Spleen (tissue), 11 donors: ENCODE results near the gene SEMA3G. TPM values are rescaled to one million over a fixed set of nuclear protein-coding genes. Genes with fewer than 3 reads are reported as not detected.

Source experiments
- DNase-seq: peaks from one replicate; pipeline ENCODE4 v3.0.0-alpha.2; 2020
- H3K27ac ChIP-seq, 8 donors: fragments of 200-600 bp; sonication (generic) in 7 of 8; 1 replicate in 4 of 8; 2 replicates in 4 of 8; pipeline versions ENCODE4 v1.5.0 to v1.8.0; 2016 to 2021; ENCODE audit warnings: inconsistent platforms in 4 of 8, mild to moderate bottlenecking in 4 of 8, moderate library complexity in 1 of 8
- H3K27me3 ChIP-seq, 7 donors: fragments of 200-600 bp; sonication (generic) in 6 of 7; replicated peaks in 1 of 7; 1 replicate in 4 of 7; 2 replicates in 3 of 7; pipeline versions ENCODE4 v1.5.0 to v1.8.0; 2016 to 2021; ENCODE audit warnings: inconsistent platforms in 3 of 7, mild to moderate bottlenecking in 1 of 7
- H3K36me3 ChIP-seq, 6 donors: fragments of 200-600 bp; sonication (generic) in 5 of 6; 1 replicate in 4 of 6; 2 replicates in 2 of 6; pipeline versions ENCODE4 v1.5.0 to v1.8.0; 2016 to 2021; ENCODE audit warnings: inconsistent platforms in 2 of 6
- H3K4me1 ChIP-seq, 6 donors: fragments of 200-600 bp; sonication (generic) in 5 of 6; 1 replicate in 3 of 6; 2 replicates in 3 of 6; pipeline versions ENCODE4 v1.5.0 to v1.8.0; 2016 to 2021; ENCODE audit warnings: inconsistent platforms in 3 of 6
- H3K4me3 ChIP-seq, 8 donors: fragments of 200-600 bp; sonication (generic) in 7 of 8; 1 replicate in 4 of 8; 2 replicates in 4 of 8; pipeline versions ENCODE4 v1.5.0 to v1.8.0; 2016 to 2021; ENCODE audit warnings: inconsistent platforms in 4 of 8, mild to moderate bottlenecking in 4 of 8, moderate library complexity in 2 of 8
- H3K9me3 ChIP-seq, 8 donors: fragments of 200-600 bp; sonication (generic) in 7 of 8; 1 replicate in 4 of 8; 2 replicates in 4 of 8; pipeline versions ENCODE4 v1.5.0 to v1.8.0; 2016 to 2021; ENCODE audit warnings: inconsistent platforms in 4 of 8
- CTCF ChIP-seq, 11 experiments: fragments of 200-600 bp in 7 of 11; fragments of 450-650 bp in 4 of 11; sonication (generic) in 4 of 11; IDR thresholded peaks in 8 of 11; conservative IDR thresholded peaks in 3 of 11; 1 replicate in 7 of 11; 2 replicates in 4 of 11; pipeline versions ENCODE4 v1.4.0 to v1.8.0; 2016 to 2021; ENCODE audit warnings: antibody characterized with exemption in 11 of 11, inconsistent platforms in 4 of 11, mild to moderate bottlenecking in 1 of 11
- POLR2A ChIP-seq, 3 donors: fragments of 450-650 bp; IDR thresholded peaks; one replicate each; pipeline ENCODE4 v1.5.1; 2017; ENCODE audit warnings: antibody characterized with exemption in 3 of 3, mild to moderate bottlenecking in 1 of 3
- POLR2AphosphoS5 ChIP-seq, 3 donors: sonication (generic); formaldehyde crosslinking; IDR thresholded peaks; one replicate each; pipeline ENCODE4 v1.5.1; 2017; ENCODE audit warnings: antibody characterized with exemption in 3 of 3
- WGBS, 5 donors: extraction: QIAGEN DNeasy Blood & Tissue Kit in 3 of 5; methylation state at CpG; one replicate each; pipeline versions ENCODE4 v1.1.5 to v1.1.7; 2013 to 2018; 5-methylcytosine and 5-hydroxymethylcytosine counted together
- intact Hi-C: fragments of 100-400 bp; cut with DNase I; formaldehyde crosslinking; loops from one replicate; pipeline ENCODE4 v1.15.0; 2023; ENCODE audit warnings: low total_unique reads
- polyA plus RNA-seq, 3 donors: library from polyadenylated mRNA; stranded (reverse); fragments of 200-250 nt; gene quantifications; one replicate each; pipeline ENCODE4 v1.2.1, GENCODE V29; 2013
- total RNA-seq, 7 donors: library from RNA; depleted of rRNA in 3 of 7; stranded (reverse); fragments of >200 nt in 3 of 7; fragmentation: NEBNext Ultra II Directional in 4 of 7; extraction: Animal tissue kit (Norgen Biotek cat#: 25700) in 4 of 7; gene quantifications; one replicate each; pipeline versions ENCODE4 v1.1.0 to v1.2.1, GENCODE V29; 2016 to 2021
- donor health status: healthy with polysubstance abuse.
- donor health status: DM: no; HTN: no; CAD: no; lungs with moderate emphysema.
- donor health status: DM: no; HTN: no; CAD: no.
- donor health status: Bipolar disorder and iron deficiency.
- donor health status: healthy.
- donor health status: DM: no; HTN: no; CAD: no.
- donor health status: DM: yes; HTN: yes; CAD: no.

Gene SEMA3G
- total and polyA plus RNA-seq, 10 donors = 1.0 to 20.2 (median 9.5) TPM

- no peak overlapping the region for H3K4me3 ChIP-seq
- H3K9me3 ChIP-seq = no peaks in the 10 kb centered on the region
- intact Hi-C loops = no loop called here
- no peak for DNase-seq
- H3K27ac ChIP-seq = no peak overlapping the region
- H3K36me3 ChIP-seq = peaks cover 0 to 99% (median 89%) of the 10 kb centered on the region in 6 donors
- 92 to 95% (median 95%) methylated on average over 7 of the region's 7 CpGs for WGBS, 5 donors
- H3K27me3 ChIP-seq = no peaks in the 10 kb centered on the region
- TF ChIP-seq POLR2A (IDR thresholded peaks at IDR 0.05) (no peak), POLR2AphosphoS5 (IDR thresholded peaks at IDR 0.05) (no peak), CTCF (IDR thresholded peaks at IDR 0.05 in 8 of 11, conservative IDR thresholded peaks at IDR 0.05 in 3 of 11) (no peak)
- peaks cover 0 to 40% (median 6%) of the 10 kb centered on the region in 6 donors for H3K4me1 ChIP-seq
Measured at GRCh38 chr3:52479037-52479876, 34.4 kb upstream of the SEMA3G start.

GRCh38 chr3:52477796-52478095 lies 32.8 kb upstream of the SEMA3G start:
- intact Hi-C loops = no loop called here
- 81 to 93% (median 90%) methylated on average over 5 to 6 of the region's 6 CpGs for WGBS, 5 donors
- no peak for DNase-seq

DNA sequence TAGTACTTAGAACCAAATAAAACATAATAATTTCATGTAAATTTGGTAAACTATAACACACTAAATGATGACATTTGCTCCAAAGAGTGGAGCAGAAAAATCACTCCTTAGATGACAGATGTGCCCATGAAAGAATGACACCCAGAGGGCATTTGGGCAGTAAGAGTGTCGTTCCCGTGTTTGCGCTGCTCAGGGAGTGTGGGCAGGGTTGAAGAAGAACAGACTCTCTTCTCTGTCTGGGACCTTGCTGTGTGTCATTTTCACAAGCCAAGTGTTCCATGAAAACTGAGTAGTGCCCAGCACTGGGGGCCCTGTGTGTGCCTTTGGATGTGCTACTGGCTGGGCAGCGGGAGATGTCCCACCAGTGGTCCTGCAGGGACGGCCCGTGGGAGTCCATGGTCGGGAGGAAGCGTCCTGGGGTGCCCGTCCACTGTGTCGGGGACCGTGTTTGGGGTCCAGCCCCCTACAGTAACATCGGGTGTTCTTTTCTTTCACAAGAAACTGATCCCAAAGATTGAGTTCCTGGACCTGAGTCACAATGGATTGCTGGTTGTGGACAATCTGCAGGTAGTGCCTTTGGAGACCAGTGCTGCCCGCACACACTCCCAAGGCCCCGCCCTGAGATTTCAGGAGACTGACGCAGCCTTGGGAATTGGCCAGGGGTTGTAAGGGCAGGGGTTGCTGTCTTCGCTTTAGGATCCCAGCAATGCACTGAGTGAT lies 32.3 kb upstream of the SEMA3G start:
- intact Hi-C loops = no loop called here
- no peak for TF ChIP-seq CTCF (IDR thresholded peaks at IDR 0.05 in 8 of 11, conservative IDR thresholded peaks at IDR 0.05 in 3 of 11)
- no peak for TF ChIP-seq POLR2A (IDR thresholded peaks at IDR 0.05)
- no peak for TF ChIP-seq POLR2AphosphoS5 (IDR thresholded peaks at IDR 0.05)
- Histone ChIP-seq H3K4me3 (no peak overlapping the region), H3K27ac (no peak overlapping the region), H3K36me3 (peaks cover 0 to 100% (median 97%) of the 10 kb centered on the region in 6 donors), H3K4me1 (peaks cover 0 to 32% (median 4%) of the 10 kb centered on the region in 6 donors), H3K9me3 (no peaks in the 10 kb centered on the region), H3K27me3 (no peaks in the 10 kb centered on the region)
- no peak for DNase-seq
- WGBS, 5 donors = 94 to 97% (median 95%) methylated on average over 15 to 16 of the region's 16 CpGs

More at GRCh38 chr3:52477796-52478095, 32.8 kb upstream of the SEMA3G start:
- Histone ChIP-seq H3K9me3 (no peaks in the 10 kb centered on the region), H3K4me3 (peak overlapping the region in 1 of 8 donors; percentile 2), H3K36me3 (peaks cover 0 to 100% (median 97%) of the 10 kb centered on the region in 6 donors), H3K27ac (no peak overlapping the region), H3K4me1 (peaks cover 0 to 27% (median 1%) of the 10 kb centered on the region in 6 donors), H3K27me3 (no peaks in the 10 kb centered on the region)
- TF ChIP-seq CTCF (IDR thresholded peaks at IDR 0.05 in 8 of 11, conservative IDR thresholded peaks at IDR 0.05 in 3 of 11) (no peak), POLR2A (IDR thresholded peaks at IDR 0.05) (no peak), POLR2AphosphoS5 (IDR thresholded peaks at IDR 0.05) (no peak)

GRCh38 chr3:52473026-52473425 lies 28.1 kb upstream of the SEMA3G start:
- 83 to 90% (median 89%) methylated on average over 4 to 5 of the region's 5 CpGs for WGBS, 5 donors
- no peak for DNase-seq
- Histone ChIP-seq H3K36me3 (peaks cover 0 to 95% (median 72%) of the 10 kb centered on the region in 6 donors), H3K4me1 (peaks cover 0 to 33% (median 8%) of the 10 kb centered on the region in 6 donors), H3K27ac (no peak overlapping the region), H3K27me3 (no peaks in the 10 kb centered on the region), H3K4me3 (no peak overlapping the region), H3K9me3 (no peaks in the 10 kb centered on the region)
- intact Hi-C loops = no loop called here
- TF ChIP-seq POLR2A (IDR thresholded peaks at IDR 0.05) = no peak
- TF ChIP-seq CTCF (IDR thresholded peaks at IDR 0.05 in 8 of 11, conservative IDR thresholded peaks at IDR 0.05 in 3 of 11) = no peak
- no peak for TF ChIP-seq POLR2AphosphoS5 (IDR thresholded peaks at IDR 0.05)
